Fibroblast of lung (primary cell): ENCODE results near the gene SRPRB.

Experiments
- CTCF ChIP-seq, 2 donors: IDR thresholded peaks in 1 of 2; conservative IDR thresholded peaks in 1 of 2; 1 replicate in 1 of 2; 2 replicates in 1 of 2; pipeline ENCODE4 v1.5.1; 2011 to 2012; ENCODE audit warnings: low read length in 2 of 2, control low read depth in 1 of 2, inconsistent platforms in 1 of 2, low read depth in 1 of 2, mild to moderate bottlenecking in 1 of 2
- EZH2 ChIP-seq: IDR thresholded peaks from 2 replicates; pipeline ENCODE4 v1.5.1; 2012; ENCODE audit warnings: low read length, control low read depth, mild to moderate bottlenecking; ENCODE audit errors: missing control alignments

GRCh38 chr3:133779626-133780203 is 25.9 kb upstream of the SRPRB start:
- TF ChIP-seq CTCF (conservative IDR thresholded peaks at IDR 0.05 in 1 of 2, IDR thresholded peaks at IDR 0.05 in 1 of 2; ENCODE audit: low read depth in 1 of 2, low read length in 2 of 2) (no peak), EZH2 (no peak)
